GM21529 (cell line): Measurements from ENCODE around the gene AKT2.
"Not testable (repeated sequence)": the region's sequence is repeated elsewhere in the genome, so short reads cannot be mapped to it uniquely, and the experiment has no call there.

ENCODE experiments used
- ATAC-seq: cut with Tn5 transposase; IDR thresholded peaks from one replicate; pipeline ENCODE4 v1.9.1; 2021; ENCODE audit not compliant: unreplicated experiment

The AKT2 gene

DNA sequence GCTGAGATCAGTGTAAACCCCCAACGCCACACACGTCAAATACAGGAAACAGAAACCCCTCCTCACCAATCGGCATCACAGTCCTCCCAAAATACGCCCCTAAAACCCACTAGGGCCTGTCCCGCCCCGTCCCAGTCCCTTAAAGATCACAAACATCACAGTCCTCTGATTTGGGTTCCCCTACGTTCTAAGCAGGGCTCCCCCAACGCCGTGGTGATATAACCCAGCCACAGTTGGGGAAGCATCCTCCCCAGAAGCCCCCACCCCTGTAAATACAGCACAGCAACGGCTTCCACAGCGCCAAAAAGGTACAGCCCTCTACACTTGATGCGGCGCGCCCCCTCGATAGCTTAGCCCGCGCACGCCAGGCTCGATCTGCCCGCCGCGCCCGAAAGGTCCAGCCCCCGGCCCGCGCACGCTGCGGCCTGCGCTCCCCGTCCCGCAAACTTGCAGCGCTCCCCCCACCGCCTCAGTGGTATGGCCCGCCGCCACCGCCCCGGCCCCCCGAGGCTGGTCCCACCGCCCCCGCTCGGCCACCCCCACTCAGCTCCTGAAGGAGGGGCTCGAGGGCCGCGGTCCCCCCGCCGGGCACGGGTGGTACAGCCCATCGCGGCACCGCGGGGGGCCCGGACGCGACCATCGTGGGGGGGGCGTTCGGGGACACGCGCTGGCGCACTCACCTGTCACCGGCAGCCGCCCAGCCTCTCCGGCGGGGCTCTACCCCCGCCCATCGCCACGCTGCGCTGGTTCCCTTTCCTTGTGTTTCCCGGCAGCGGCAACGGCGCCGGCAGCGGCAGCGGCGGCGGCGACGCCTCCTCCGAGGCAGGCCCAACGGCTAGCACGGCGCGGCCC, at the start of gene AKT2:
Gene AKT2 (minus strand): TSS at position 845 of the 852 bp plus-strand sequence. CDS start 20,078 bp downstream, outside the sequence.
- peak; percentile 22 for ATAC-seq

DNA sequence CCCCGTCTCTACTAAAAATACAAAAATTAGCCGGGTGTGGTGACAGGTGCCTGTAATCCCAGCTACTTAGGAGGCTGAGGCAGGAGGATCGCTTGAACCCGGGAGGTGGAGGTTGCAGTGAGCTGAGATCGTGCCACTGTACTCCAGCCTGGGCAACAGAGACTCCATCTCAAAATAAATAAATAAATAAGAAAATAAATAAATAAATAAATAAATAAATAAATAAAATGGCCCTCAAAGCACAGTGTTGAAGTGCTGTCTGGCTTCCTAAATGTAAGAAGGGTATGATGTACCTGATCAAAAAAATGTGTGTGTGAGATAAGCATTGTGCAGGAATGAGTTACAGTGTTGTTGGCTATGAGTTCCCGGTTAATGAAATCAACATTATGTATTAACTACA, 47.9 kb upstream of the AKT2 start:
- not testable (repeated sequence) for ATAC-seq

DNA sequence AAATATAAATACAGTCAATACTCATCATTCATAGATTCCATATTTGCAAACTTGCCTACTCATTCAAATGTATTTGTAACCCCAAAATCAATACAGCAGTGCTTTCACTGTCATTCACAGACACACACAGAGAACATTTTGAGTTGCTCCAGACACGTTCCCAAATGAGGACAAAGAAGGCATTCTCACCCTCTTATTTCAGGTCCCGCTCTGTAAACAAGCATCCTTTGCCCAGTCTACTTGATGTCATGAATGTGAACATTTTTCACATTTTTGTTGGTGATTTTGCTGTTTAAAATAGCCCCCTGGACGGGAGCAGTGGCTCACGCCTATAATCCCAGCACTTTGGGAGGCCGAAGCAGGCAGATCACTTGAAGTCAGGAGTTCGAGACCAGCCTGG, 47.5 kb upstream of the AKT2 start:
- no peak for ATAC-seq

DNA sequence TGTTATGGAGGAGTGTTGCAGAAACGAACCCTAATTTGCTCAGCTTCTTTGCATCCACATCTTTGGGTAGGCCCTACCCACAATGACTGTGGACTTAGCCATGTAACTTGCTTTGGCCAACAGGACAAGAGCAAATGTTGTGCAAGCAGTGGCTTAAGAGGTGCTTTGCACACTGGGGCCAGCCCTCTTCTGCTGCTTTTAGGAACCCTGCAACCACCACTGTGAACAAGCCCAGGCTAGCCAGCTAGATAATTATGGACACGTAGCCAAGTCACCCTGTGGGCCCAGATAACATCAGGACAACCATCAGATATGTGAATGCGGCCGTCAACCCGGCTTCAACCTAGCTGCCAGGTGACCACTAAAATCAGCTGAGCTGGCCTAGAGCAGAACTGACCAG, 45.9 kb upstream of the AKT2 start:
- ATAC-seq, result no peak

DNA sequence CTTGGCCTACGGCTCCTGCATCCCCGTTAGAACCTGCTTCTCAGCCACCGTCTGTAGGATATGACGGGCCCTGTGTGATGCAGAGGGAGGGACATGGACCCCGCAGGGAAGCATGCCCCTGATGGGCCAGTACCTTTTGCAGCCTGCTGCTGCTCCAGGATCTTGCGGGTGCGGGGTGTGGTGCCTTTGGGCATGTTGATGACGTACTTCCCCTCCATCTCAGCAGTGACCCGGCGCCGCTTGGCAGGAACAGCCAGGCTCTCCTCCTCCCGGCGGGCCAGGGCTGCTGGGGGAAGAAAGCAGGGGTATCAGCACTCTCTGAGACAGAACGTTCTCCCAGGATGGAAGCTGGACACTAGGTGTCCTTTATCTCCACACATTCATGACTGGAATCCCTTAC, 41.1 kb upstream of the AKT2 start:
- ATAC-seq, result no peak

GRCh38 chr19:40323705-40324104, 38.6 kb upstream of the AKT2 start:
- ATAC-seq, result no peak

GRCh38 chr19:40322951-40323615, 37.9 kb upstream of the AKT2 start:
- no peak for ATAC-seq

DNA sequence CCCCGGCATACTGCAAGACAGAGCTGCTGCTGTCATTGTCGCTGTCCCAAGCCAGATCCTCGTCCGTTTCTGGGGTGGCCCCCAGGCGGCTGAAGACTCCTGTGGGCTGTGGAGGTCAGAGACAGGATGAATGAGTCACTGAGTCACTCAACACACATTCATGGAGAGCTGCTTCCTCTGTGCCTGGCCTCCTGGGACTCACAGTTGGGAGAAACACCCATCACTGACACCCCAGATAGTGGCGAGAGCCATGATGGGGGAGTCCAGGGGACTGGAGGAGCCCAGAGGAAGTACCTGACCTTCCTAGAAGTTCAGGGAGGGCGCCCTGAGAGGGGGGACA, 37.1 kb upstream of the AKT2 start:
- no peak for ATAC-seq

DNA sequence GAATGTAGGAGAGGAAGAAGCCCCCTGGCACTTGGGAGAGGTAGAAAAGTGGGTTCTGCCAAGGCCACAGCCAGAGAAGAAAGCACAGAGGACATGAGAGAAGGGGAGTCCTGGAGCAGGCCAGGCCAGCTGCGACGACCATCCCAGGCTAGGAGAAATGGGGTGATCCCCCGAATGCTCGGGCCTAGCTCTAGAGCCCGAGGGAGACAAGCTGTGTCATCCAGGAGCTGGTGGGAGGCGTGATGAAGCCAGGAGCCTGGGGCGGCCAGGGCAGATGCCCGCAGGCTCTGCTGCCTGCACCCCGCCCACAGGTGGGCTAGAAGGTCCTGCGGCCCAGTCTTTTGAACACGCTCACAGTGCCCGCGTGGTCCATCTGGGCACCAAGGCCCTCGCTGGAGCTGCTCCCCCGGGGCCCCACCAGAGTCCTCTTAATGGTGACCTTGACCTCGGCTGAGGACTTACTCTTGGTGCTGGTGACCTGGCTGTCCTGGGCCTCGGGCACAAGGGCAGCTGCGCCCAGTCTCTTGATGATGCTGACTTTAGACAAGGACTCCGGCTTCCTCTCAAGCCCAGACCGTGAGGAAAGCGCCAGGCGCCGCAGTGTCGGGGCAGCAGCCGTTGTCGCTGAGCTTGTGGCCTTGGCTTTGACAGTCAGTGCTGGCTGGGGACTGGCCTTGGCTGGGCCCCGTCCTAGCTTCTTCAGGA, 36.6 kb upstream of the AKT2 start:
- ATAC-seq, result no peak

GRCh38 chr19:40321076-40321475, 35.9 kb upstream of the AKT2 start:
- no peak for ATAC-seq

DNA sequence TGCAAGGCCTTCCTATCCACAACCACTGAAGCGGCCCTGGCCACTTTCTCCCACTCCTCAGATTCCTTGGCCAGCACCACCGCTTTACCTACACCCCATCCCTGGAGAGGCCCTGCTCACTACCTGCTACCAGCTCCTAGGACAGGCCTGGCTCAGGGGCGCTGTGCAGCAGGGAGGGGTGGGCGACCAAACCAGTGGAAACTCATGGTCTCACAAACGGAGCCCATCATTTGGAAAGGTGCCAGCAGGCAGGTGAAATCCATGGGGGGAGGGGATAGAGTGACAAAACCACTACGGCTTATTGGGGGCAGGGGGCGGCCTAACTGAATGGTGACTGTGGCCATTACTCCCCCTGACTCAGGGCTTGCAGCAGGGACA, 35.4 kb upstream of the AKT2 start:
- ATAC-seq, result no peak

GRCh38 chr19:40317338-40317737, 32.2 kb upstream of the AKT2 start:
- ATAC-seq, result no peak

GRCh38 chr19:40315812-40316470, 30.8 kb upstream of the AKT2 start:
- no peak for ATAC-seq

GRCh38 chr19:40314656-40315055, 29.5 kb upstream of the AKT2 start:
- no peak for ATAC-seq

DNA sequence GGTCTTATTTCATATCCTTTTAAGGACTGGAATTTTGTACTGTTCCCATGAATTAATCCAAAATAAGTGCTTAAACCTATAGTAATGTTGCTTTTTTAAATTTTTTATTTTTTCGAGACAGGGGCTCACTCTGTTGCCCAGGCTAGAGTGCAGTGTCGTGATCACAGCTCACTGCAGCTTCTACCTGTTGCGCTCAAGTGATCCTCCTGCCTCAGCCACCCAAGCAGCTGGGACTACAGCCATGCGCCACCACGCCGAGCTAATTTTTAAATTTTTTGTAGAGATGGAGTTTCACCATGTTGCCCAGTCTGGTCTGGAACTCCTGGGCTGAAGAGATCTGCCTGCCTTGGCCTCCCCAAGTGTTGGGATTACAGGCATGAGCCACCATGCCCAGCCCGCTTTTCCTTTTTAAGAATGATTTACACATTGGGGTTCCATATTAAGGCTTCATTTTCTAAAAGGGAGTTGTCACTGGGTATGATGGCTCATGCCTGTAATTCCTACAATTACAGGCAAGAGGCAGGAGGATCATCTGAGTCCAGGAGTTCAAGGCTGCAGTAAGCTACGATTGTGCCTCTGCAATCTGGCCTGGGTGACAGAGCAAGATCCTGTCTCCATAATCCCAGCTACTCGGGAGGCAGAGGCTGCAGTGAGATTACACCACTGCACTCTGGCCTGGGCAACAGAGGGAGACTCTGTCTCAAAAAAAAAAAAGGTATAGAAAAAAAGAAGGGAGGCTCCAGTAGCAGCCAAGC, 28.3 kb upstream of the AKT2 start:
- no peak for ATAC-seq

GRCh38 chr19:40312533-40312932, 27.4 kb upstream of the AKT2 start:
- ATAC-seq, result no peak

DNA sequence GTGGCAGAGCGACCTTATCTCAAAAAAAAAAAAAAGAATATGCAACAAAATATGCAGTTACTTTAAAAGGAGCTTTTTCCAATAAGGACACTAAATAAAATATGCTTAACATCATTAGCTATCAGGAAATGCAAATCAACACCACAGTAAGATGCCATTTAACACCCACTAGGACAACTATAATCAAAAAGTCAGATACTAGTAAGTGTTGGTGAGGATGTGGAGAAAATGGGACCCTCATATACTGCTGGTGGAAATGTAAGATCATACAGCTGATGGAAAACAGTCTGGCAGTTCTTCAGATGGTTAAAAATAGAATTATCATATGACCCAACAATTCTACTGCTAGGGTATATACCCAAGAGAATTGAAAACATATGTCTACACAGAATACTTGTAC, 24.5 kb upstream of the AKT2 start:
- ATAC-seq, result no peak

DNA sequence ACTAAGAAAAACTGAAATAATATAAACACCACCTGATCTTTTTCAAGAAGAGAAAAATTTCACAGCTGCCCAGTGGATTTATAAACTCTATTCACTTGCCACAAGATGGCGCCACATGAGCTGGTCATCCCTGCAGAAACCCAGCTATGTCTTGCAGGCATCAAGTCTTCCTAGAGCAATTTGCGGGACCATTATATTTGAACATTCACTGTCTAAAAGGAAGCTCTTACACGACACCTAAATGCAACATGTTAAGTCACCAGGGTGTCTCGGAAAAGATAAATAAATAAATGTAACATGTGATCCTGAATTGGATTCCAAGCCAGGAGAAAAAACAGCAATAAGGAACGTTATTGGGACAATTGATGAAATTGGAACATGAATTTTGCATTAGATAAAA, 20.3 kb upstream of the AKT2 start:
- no peak for ATAC-seq

GRCh38 chr19:40304306-40304705, 19.2 kb upstream of the AKT2 start:
- no peak for ATAC-seq

DNA sequence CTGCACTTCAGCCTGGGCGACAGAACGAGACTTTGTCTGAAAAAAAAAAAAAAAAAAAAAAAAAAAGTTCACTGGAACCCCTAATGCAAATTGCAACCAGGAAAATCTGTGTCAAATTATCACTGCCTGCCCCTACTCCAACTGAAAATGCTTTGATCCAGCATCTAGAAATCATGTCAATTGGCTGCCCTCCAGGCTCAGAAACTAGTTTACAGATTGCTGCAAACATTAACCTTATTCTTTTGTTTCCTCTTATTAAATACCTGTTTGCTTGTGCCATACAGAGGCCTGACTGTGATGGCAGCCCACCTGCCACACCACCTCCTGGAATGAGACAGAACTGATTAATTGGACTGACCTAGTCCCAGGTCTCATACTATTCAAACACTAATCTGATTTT, 18.6 kb upstream of the AKT2 start:
- no peak for ATAC-seq
